GM19023 (cell line): ENCODE results near the gene UBAC1.
"Not testable (repeated sequence)": the region's sequence is repeated elsewhere in the genome, so short reads cannot be mapped to it uniquely, and the experiment has no call there.

ENCODE experiments used
- ATAC-seq: cut with Tn5 transposase; IDR thresholded peaks from one replicate; pipeline ENCODE4 v1.9.1; 2021; ENCODE audit warnings: mild to moderate bottlenecking, moderate library complexity; ENCODE audit not compliant: unreplicated experiment

Gene UBAC1

GRCh38 chr9:135943604-135944003, 17.6 kb downstream of the UBAC1 start:
- not testable (repeated sequence) for ATAC-seq

- ATAC-seq, result no peak
Observed at GRCh38 chr9:135941288-135941995, 19.7 kb downstream of the UBAC1 start.

GRCh38 chr9:135939351-135940265, 21.6 kb downstream of the UBAC1 start:
- ATAC-seq, result no peak

GRCh38 chr9:135937521-135938489, 23.4 kb downstream of the UBAC1 start:
- no peak for ATAC-seq

GRCh38 chr9:135933114-135933513, 28.1 kb downstream of the UBAC1 start:
- ATAC-seq, result no peak

GRCh38 chr9:135932656-135933055, 28.5 kb downstream of the UBAC1 start:
- ATAC-seq, result no peak

- no peak for ATAC-seq
Observed at GRCh38 chr9:135931349-135931820, 29.8 kb downstream of the UBAC1 start.

- no peak for ATAC-seq
Observed at GRCh38 chr9:135930446-135931345, 30.5 kb downstream of the UBAC1 start.

- ATAC-seq, result no peak
Observed at GRCh38 chr9:135929656-135930445, 31.3 kb downstream of the UBAC1 start.

- no peak for ATAC-seq
Observed at GRCh38 chr9:135928731-135929655, 32.2 kb downstream of the UBAC1 start.

- no peak for ATAC-seq
Observed at GRCh38 chr9:135928074-135928730, 33.0 kb downstream of the UBAC1 start.

GRCh38 chr9:135927195-135928013, 33.8 kb downstream of the UBAC1 start:
- no peak for ATAC-seq

GRCh38 chr9:135926402-135927194, 34.6 kb downstream of the UBAC1 start:
- ATAC-seq, result no peak

GRCh38 chr9:135925496-135926133, 35.6 kb downstream of the UBAC1 start:
- ATAC-seq, result no peak

- no peak for ATAC-seq
Observed at GRCh38 chr9:135924628-135925338, 36.4 kb downstream of the UBAC1 start.
